ENCODE results near the gene DZIP1L. TPM values are rescaled to one million over a fixed set of nuclear protein-coding genes. Genes with fewer than 3 reads are reported as not detected.
A peak's percentile ranks its signal among the peaks of the same experiment; 100 is the strongest.
"Not testable (repeated sequence)": the region's sequence is repeated elsewhere in the genome, so short reads cannot be mapped to it uniquely, and the experiment has no call there.

The DZIP1L gene
- total RNA-seq, 1 donor from 2014 or later, result 2.4 TPM

DNA sequence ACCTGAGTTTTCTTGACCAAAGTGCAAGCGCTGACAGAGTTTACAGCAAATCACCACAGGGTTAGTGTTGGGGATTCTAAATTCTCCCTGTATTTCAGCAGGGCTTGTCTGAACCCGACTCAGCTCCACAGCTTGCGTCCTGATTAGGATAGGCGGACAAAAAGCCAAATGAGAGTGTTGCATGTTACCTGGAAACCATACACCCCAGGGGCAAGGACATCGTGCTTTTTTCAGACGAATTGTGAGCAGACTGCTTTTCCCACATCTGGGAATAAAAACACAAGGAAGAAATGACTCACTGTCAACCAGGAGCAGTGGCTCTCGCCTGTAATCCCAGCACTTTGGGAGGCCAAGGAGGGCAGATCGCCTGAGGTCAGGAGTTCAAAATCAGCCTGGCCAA is 3.0 kb downstream of the DZIP1L start:
- peak; percentile 64 for ATAC-seq

DNA sequence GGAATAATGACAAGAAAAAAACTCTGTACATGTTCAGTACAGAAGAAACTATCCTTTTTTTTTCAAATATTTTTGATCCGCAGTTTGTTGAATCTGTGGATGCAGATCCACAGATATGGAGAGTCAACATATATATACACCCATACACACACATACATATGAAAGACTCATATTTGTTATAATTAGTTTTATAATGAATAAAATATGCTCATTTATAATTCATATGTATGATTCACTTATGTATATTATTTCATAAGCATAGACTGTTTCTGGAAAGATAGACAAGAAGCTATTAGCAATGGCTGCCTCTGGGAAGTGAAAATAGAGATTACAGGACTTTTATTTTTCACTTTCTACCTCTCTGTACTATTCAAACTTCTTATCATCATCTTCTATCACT is 9.8 kb downstream of the DZIP1L start:
- ATAC-seq, result no peak

DNA sequence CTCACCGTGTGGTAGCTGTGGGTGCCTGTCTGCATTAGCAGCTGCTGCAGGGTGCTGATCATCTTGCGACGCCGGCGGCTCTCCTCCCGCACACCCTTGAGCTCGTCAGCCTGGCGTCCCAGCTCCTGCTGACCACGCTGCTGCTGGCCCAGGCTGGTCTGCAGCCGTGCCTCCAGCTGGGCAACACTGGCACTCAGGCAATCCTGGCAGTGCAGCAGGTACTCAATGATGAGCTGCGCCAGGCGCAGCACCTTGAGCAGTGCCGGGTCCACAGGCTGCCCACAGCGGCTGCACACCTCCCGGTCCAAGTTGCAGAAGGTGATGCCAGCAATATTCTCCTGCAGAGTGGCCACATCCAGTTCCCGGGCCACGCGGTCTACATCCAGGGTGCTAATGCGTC is 11.9 kb downstream of the DZIP1L start:
- ATAC-seq, result no peak

DNA sequence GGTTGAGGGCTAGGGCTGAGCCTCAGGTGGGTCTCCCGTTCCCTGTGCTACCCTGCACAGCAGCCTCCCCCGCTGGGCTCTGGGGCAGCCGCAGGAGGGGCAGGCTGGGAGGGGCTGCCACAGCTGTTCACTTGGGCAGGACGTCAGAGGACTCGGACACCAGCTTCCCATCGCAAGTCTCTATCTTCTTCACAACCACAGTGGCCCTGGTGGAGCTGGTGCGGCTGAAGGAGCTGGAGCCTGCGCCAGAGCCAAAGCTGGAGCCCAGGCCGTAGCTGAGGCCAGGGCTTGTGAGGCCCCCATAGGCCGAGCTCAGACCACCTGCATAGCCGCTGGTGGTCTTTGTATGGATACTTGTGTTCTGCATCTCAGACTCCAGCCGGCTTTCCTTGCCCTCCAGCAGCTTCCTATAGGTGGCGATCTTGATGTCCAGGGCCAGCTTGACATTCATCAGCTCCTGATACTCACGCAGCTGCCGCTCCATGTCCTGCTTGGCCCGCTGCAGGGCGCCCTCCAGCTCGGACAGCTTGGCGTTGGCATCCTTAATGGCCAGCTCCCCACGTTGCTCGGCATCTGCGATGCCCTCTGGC is 14.0 kb downstream of the DZIP1L start:
- not testable (repeated sequence) for ATAC-seq

DNA sequence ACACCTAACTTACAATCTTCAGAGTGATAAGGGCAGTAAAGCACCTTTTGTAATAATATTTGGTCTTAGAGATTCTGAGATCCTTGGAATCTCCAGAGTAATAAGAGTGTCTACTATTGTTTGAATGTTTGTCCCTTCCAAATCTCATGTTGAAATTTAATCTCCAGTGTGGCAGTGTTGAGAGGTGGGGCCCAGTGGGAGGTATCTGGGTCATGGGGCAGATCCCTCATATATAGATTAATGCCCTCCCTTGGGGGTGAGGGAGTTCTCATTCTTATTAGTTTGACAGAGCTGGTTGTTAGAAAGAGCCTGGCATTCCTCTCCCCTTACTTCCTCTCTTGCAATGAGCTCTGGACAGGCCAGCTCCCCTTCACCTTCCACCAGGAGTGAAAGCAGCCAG is 16.0 kb downstream of the DZIP1L start:
- ATAC-seq, result no peak

DNA sequence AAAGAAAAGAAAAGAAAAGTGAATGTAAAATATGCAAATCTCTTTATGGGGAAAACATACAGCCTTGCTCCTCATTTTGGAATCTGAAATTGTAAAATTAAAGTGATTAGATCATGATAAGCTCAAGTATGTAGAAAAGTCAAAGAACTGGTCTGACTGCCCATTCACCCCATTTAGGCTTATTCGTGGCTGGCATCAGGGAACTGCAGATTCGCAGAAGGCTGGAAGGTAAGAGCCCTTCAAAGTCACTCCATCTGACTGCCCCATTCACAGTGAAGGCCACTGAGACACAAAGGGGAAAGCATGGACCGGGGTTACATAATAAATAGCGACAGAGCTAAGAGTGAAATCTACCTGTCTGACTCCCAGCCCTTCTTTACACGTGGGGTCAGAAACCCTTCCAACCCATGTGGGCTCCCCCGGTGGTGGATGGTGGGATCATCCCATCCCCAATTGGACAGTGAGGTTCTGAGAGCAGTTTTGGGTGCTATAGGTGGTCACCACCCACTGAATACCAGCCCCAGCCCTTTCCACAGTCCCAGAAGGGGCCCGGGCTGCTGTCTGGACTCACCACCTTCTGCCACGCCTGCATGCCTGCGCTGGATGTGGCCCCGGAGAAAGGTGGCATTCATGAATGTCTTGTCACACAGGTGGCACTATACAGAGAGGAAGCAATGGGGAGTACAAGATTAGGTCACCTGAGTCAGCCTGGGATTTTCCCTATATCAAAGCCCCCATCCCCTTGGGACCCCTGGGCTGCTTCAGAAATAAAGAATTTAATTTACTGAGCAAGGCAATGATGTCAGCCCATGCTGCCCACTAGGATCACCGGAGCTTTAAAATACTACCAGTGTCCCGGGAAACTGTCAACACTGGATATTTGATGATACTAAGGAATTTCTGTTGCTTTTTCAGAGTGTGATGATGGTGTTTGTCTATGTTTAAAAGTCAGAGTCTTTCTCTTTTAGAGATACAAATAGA is 17.9 kb downstream of the DZIP1L start:
- no peak for ATAC-seq

DNA sequence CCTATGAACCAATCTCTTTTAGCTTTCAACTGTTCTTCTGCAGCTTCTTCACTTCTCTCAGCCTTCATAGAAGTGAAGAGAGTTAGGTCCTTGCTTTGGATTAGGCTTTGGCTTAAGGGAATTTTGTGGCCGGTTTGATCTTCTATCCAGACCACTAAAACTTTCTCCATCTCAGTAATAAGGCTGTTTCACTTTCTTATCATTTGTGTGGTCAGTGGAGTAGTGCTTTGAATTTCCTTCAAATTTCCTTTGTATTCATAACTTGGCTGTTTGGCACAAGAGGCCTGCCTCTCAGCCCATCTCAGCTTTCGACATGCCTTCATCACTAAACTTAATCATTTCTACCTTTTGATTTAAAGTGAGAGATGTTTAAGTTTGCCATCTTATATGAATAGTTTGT is 21.7 kb downstream of the DZIP1L start:
- ATAC-seq, result no peak

DNA sequence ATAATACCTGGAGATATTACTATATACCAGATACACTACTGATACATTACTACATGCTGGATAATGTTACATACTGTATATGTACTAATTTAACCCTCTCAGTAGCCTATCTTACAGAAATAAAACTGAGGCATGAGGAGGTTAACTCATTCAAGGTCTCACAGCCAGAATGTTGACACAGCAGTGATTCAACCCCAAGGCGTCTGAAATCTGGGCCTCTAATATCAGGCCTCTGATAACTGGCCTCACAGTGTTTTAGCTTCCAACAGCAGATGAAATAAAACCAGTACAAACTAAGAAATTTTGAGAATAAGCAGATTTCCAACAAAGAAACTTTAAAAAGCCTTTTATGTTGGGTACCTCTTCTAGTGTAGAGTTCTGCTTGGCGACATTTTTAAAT is 23.4 kb downstream of the DZIP1L start:
- no peak for ATAC-seq

DNA sequence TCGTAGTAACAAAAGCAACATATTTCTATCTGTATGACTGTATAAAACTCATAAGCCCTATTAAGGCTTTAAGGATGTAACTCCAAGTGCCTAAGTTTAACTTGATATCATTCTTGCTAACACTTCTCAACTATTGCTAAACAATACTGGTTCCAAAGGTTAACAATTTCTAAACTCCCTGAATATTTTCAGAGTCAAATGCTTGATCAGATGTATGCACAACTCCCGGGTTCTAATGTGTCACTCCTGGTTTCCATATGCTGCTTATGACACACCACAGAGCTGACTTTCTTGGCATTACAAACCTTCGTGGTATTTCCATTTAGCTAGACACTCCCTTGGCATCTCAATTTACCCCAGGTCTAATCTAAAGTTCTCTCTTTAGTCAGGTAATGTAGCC is 26.3 kb downstream of the DZIP1L start:
- ATAC-seq, result no peak

DNA sequence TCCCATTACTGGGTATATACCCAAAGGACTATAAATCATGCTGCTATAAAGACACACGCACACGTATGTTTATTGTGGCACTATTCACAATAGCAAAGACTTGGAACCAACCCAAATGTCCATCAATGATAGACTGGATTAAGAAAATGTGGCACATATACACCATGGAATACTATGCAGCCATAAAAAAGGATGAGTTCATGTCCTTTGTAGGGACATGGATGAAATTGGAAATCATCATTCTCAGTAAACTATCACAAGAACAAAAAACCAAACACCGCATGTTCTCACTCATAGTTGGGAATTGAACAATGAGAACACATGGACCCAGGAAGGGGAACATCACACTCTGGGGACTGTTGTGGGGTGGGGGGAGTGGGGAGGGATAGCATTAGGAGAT is 29.7 kb downstream of the DZIP1L start:
- ATAC-seq, result not testable (repeated sequence)

DNA sequence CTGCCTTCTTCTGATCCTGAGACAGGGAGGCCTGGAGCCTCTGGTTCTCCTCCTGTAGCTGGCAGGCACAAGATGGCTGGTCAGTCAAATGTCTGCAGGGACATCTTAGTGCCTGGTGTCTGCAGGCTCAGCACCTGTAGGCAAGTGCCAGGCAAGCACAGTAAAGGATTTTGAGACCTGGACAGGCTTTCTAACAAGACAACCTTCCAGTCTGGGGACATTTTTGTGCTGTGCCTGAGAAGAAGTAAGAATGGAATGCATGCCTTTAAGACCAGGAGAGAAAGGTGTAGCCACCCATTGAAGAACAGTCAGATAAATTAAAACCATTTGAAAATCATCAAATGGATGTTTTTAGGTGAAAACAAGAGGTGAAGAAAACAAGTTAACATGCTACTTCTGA is 31.2 kb downstream of the DZIP1L start:
- no peak for ATAC-seq

DNA sequence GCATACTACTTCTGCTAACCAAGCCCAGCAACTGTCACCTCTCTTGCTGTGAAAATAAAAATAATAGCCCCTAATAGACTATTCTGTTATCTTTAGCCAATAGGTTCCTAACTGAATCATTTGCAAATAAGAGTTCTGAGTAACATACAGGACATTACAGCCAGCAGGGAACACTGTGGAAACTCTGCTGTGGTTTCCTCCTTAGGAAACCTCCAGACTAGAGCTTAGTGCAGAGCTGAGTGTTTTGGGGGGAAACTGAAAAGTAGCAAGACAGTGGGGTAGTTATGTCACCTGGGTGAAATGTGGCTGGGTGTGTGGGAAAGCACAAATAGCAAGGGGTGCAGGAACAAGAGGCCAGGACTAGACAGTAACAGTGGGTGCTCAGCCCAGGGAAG is 32.4 kb downstream of the DZIP1L start:
- no peak for ATAC-seq

DNA sequence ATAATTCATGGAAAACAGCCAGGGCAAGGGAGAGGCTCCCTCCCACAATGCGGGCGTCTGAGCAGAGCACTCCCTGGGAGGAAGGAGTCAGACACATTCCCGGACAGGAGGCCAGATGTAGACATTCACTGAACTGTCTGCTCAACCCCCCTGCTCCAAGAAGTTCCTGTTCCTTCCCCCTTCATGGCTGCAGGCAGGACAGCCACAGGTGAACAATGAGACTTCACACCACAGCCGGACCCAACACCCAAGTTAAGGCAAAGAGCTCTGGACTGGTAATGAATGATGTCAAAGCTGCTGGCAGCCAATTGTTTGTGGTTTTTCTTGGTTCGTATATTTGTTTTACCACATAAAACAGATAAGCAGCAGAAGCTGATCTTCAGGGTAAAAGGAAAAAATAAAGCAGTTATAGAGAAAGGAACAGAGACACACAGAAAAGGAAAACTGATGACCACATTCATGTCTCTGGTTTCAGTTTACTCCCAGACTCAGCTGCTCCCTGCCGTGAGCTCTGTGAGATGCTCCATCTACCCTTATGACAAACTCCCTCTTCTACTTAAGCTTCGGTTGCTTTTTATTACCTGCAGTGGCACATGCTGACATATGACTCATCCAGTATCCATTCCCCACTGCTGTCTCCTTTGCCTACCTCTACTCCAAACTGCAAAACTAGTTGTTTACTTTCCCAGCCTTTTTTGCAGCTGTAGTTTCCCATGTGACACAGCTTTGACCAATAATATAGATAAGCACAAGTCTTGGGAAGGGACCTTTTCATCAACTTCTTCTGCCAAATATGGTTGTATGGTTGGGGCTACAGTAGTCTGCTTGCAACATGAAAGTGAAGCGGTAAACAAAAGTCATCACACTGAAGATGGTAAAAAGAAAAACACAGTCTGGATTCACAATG is 33.1 kb downstream of the DZIP1L start:
- peak; percentile 71 for ATAC-seq

DNA sequence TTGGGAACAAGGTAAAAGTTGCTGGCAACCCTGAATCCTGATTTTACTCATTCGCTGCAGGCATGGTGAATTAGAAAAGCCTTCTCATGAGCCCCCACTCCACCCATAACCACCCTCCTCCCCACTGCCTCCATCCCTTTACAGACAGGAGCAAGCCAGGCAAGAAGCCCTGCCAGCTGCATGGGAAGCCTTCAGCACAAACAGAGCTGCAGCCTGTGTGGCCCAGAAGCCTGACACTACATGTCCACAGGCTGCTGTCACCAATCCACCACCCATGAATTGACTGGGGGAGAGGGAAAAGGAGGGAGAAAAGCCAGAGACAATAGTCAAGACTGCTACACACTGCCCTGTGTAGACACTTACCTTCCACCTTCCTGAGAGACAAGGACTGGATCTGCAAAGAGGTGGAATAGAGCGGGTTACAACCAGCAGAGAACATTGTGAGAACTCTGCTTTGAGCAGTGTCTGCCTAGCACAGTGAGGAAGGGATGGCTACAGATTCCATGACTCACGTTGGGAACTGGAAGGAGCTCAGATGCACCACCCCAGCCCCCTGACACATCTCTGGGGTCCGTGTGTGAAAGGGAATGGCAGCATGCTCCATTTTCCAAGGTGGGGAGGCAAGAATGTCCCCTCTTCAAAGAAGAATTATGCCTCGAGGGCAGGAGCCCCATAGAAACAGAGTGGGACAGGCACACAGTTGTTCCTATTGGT is 33.9 kb downstream of the DZIP1L start:
- ATAC-seq, result peak; percentile 49

DNA sequence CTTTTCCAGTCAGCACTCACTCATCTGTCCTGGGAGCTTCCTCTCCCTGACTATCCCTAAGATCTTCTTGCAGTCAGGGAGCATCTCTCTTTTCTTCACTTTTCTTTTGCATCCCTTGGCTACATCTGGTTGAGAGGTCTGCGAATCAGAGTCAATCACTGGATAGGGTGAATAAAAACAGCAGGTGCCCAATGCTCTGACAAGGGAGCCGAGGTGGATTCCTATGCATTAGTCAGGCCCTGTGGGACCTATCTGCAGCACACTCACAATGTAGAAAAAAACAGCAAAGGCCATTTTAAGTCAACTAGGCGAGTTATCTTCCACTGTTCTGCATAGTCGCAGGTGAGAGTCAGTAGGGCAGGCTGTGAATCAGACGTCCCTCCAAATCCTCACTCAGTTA is 35.5 kb downstream of the DZIP1L start:
- no peak for ATAC-seq

DNA sequence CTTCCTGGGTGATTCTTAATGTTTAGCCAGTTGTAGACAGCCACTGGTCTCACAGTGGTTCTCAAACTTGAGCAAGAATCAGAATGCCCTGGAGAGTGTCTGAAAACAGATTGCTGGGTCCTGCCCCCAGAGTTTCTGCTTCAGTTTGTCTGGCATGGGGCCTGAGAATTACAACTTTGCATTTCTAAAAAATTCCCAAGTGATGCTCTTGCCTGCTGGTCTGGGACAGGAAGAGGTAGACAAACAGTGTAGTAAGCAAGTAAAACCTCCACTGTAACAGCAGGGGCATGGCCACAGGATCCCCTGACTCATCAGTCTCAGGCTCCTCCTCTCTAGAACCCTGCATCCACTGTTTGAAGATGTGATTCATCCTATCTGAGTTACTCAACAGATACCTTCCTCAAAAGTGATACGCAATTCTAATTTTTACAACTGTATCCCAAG is 36.5 kb downstream of the DZIP1L start:
- peak; percentile 74 for ATAC-seq

DNA sequence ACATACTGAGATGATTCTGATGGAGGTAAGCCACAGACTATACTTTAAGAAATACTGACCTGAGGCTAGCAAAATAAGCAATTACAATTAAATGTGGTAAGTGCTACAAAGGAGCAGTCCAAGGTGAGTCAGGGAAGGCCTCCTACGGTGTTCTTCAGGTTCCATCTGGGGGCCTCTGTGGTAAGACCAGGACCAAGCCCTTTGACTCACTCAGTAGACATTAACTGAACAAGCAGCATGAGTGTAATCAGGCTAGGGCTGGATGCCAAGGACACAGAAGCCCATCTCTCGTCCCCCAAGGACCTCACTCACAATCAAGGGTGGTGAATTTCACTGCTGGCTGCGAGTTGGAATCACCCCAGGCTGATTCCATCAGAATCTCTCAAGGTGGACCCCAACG is 37.3 kb downstream of the DZIP1L start:
- ATAC-seq, result no peak

DNA sequence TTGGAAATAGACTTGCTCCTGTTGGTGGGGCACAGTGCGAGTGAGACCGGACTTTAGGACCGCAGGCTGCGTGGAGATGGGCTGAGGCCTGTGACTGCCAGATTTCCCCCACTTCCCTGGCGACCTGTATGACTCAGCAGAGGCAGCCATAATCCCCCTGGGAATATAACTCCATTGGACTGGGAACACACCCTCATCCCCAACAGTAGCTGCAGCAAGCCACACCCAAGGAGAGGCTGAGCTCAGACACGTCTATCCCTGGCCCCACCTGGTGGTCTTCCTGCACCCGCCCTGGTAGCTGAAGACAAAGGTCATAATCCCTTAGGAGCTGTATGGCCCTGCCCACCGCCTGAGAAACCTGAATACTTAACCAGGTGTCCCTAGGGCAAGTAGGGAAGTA is 42.6 kb downstream of the DZIP1L start:
- no peak for ATAC-seq

DNA sequence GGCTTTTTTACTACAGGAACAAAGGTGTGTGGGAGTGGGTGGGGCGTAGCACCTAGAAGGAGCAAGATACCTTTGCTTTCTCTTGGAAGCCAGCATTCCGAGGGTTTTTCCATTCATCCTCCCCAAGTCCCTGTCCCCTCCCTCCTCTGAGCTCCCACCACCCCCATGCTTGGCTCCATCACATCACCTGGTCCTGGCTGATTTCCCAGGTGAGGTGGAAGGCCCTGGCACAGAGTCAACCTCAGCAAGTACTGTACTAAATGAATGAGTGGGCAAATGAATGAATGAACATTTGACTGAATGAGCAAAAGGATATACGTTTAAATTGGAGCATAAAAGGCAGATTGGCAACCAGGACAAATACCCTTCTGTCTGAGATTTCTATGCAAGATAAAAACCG is 45.4 kb downstream of the DZIP1L start:
- ATAC-seq, result no peak

DNA sequence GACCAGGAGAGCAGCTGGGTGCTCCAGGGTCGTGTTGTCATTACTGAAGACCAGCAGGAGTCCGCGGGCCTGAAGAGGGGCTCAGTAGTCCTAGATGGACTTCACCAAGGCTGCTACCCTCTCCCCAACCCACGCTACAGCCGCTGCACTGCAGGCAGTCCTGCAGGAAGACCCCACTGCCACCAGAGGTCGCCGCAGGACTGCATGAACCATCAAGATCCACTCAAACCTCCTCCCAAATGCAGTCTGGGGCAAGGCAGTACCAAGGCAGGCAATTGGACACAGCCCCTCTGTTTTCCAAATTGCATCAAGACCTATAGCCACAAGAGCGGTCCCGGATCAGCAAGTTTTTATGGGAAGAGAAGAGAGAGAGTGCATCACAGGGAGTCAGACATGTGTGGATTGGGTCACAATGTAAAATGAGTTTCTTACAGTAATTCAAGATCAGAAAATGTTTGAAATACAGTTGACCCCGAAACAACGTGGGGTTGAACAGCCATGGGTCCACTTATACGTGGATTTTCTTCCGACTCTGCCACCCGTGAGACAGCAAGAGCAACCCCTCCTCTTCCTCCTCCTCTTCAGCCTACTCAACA is 46.7 kb downstream of the DZIP1L start:
- peak; percentile 89 for ATAC-seq

DNA sequence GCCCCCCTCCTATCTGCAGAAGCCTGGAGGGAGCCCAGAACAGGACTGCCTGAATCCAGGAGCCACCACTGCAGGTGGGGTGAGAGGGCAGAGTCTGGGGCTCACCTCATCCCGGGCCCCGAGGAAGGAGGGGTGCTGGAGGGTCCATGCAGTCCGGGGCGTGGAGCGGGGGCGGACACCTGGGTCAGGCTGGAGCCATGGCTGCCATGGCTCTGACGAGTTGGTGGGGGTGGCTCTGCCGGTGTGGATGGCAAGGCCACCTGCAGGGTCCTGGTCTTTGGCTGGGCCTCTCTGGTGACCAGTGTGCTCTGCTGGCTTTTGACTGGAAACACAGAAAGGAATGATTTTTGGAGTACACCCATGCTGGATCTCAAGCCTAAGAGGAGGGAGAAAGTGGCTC is 47.4 kb downstream of the DZIP1L start:
- no peak for ATAC-seq

DNA sequence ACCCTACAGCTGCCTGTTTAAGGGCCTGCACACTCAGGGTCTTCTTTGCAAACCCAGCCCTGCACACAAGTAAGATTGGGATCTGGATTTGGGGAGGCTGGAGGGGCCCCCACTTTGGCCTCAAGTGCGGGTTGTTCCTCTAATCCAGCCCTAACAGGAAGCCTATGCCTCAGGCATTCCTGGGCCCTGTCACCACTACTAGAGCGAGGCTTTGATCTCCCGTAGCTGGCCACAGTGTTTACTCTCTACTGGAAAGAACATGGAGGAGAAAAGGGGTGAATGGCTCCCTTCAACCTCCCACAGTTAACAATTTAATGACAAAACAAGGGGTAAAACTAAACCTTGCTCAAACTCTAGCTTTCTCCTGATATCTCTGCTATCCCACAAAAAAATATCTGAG is 48.4 kb downstream of the DZIP1L start:
- ATAC-seq, result no peak

Data from esophagus mucosa (tissue), 1 donor.